H9 (cell line): ENCODE data around the gene OR9I1. TPM values are rescaled to one million over a fixed set of nuclear protein-coding genes. Genes with fewer than 3 reads are reported as not detected.

Experiments used
- DNase-seq: peaks from one replicate; pipeline ENCODE4 v3.0.0-alpha.2; 2017
- H2AFZ ChIP-seq: one replicate; pipeline ENCODE4 v1.6.1; 2013; ENCODE audit warnings: mild to moderate bottlenecking, low read length, control low read depth, moderate library complexity
- H2AK5ac ChIP-seq: 2 replicates; pipeline ENCODE4 v1.6.1; 2013; ENCODE audit warnings: low read length, control low read depth, mixed read lengths; ENCODE audit not compliant: insufficient read length
- H2BK120ac ChIP-seq: one replicate; pipeline ENCODE4 v1.6.1; 2013; ENCODE audit warnings: low read depth, mild to moderate bottlenecking, low read length, control low read depth, inconsistent platforms; ENCODE audit not compliant: poor library complexity, severe bottlenecking
- H2BK12ac ChIP-seq: 2 replicates; pipeline ENCODE4 v1.6.1; 2013; ENCODE audit warnings: low read length, control low read depth, mixed read lengths, low read depth; ENCODE audit not compliant: insufficient read length
- H2BK15ac ChIP-seq: 2 replicates; pipeline ENCODE4 v1.6.1; 2013; ENCODE audit warnings: low read depth, low read length, control low read depth
- H2BK20ac ChIP-seq: one replicate; pipeline ENCODE4 v1.6.1; 2013; ENCODE audit warnings: low read depth, mild to moderate bottlenecking, low read length, control low read depth, inconsistent platforms; ENCODE audit not compliant: poor library complexity, severe bottlenecking
- H2BK5ac ChIP-seq: 2 replicates; pipeline ENCODE4 v1.6.1; 2013; ENCODE audit warnings: low read length, control low read depth, mixed read lengths; ENCODE audit not compliant: insufficient read length
- H3K14ac ChIP-seq: 2 replicates; pipeline ENCODE4 v1.6.1; 2013; ENCODE audit warnings: low read length, control low read depth; ENCODE audit not compliant: insufficient read depth
- H3K18ac ChIP-seq: 2 replicates; pipeline ENCODE4 v1.6.1; 2013; ENCODE audit warnings: low read depth, mild to moderate bottlenecking, mixed read lengths, low read length, control low read depth; ENCODE audit not compliant: insufficient read length
- H3K23ac ChIP-seq: 2 replicates; pipeline ENCODE4 v1.6.1; 2013; ENCODE audit warnings: low read length, control low read depth, mixed read lengths, low read depth; ENCODE audit not compliant: insufficient read length
- H3K23me2 ChIP-seq: 2 replicates; pipeline ENCODE4 v1.6.1; 2013; ENCODE audit warnings: low read depth, mild to moderate bottlenecking, mixed read lengths, low read length, control low read depth; ENCODE audit not compliant: insufficient read length, poor library complexity, severe bottlenecking
- H3K27ac ChIP-seq: 2 replicates; pipeline ENCODE4 v1.5.1; 2013; ENCODE audit warnings: low read length, control low read depth, mixed read lengths, low read depth; ENCODE audit not compliant: insufficient read length
- H3K27me3 ChIP-seq: 2 replicates; pipeline ENCODE4 v1.6.1; 2013; ENCODE audit warnings: low read length, control low read depth, inconsistent platforms; ENCODE audit not compliant: insufficient read depth
- H3K4ac ChIP-seq: 2 replicates; pipeline ENCODE4 v1.6.1; 2013; ENCODE audit warnings: low read depth, mild to moderate bottlenecking, control low read depth, inconsistent platforms, low read length, moderate library complexity
- H3K4me1 ChIP-seq: 2 replicates; pipeline ENCODE4 v1.6.1; 2013; ENCODE audit warnings: low read length, control low read depth, inconsistent platforms; ENCODE audit not compliant: insufficient read depth
- H3K4me2 ChIP-seq: 2 replicates; pipeline ENCODE4 v1.6.1; 2013; ENCODE audit warnings: low read length, control low read depth, mixed read lengths; ENCODE audit not compliant: insufficient read length, insufficient read depth
- H3K56ac ChIP-seq: 2 replicates; pipeline ENCODE4 v1.6.1; 2013; ENCODE audit warnings: low read depth, mild to moderate bottlenecking, mixed read lengths, low read length, control low read depth; ENCODE audit not compliant: insufficient read length
- H3K79me1 ChIP-seq: 2 replicates; pipeline ENCODE4 v1.6.1; 2013; ENCODE audit warnings: low read depth, mild to moderate bottlenecking, moderate library complexity, low read length, control low read depth, inconsistent platforms; ENCODE audit not compliant: insufficient read depth, poor library complexity, severe bottlenecking
- H3K79me2 ChIP-seq: 2 replicates; pipeline ENCODE4 v1.6.1; 2013; ENCODE audit warnings: low read length, control low read depth, inconsistent platforms; ENCODE audit not compliant: insufficient read depth
- H3K9ac ChIP-seq: 2 replicates; pipeline ENCODE4 v1.6.1; 2013; ENCODE audit warnings: low read length, control low read depth, mixed read lengths; ENCODE audit not compliant: insufficient read length; ENCODE audit errors: extremely low read depth
- H3K9me3 ChIP-seq: one replicate; pipeline ENCODE4 v1.6.1; 2013; ENCODE audit warnings: low read depth, low read length, inconsistent platforms; ENCODE audit not compliant: control insufficient read depth
- H3T11ph ChIP-seq: one replicate; pipeline ENCODE4 v1.6.1; 2013; ENCODE audit warnings: mild to moderate bottlenecking, low read length, control low read depth, inconsistent platforms
- H4K20me1 ChIP-seq: one replicate; pipeline ENCODE4 v1.6.1; 2013; ENCODE audit not compliant: control insufficient read depth, insufficient read length, insufficient read depth
- H4K5ac ChIP-seq: 2 replicates; pipeline ENCODE4 v1.6.1; 2013; ENCODE audit warnings: low read depth, mild to moderate bottlenecking, mixed read lengths, low read length, control low read depth; ENCODE audit not compliant: insufficient read length
- H4K8ac ChIP-seq: replicated peaks from 2 replicates; pipeline ENCODE4 v1.6.1; 2013; ENCODE audit warnings: low read length, control low read depth, mixed read lengths, low read depth; ENCODE audit not compliant: insufficient read length
- H4K91ac ChIP-seq: 2 replicates; pipeline ENCODE4 v1.6.1; 2013; ENCODE audit warnings: low read depth, mild to moderate bottlenecking, moderate library complexity, mixed read lengths, low read length, control low read depth; ENCODE audit not compliant: insufficient read length
- H3K27ac Mint-ChIP-seq, 3 experiments: 2 replicates in 2 of 3; 3 replicates in 1 of 3; pipeline ENCODE4 v1.8.0; 2020 to 2021; ENCODE audit warnings: mixed read lengths in 3 of 3, mild to moderate bottlenecking in 1 of 3, moderate library complexity in 1 of 3
- H3K27me3 Mint-ChIP-seq: 2 replicates; pipeline ENCODE4 v1.8.0; 2021; ENCODE audit warnings: low read depth, mild to moderate bottlenecking, moderate library complexity, mixed read lengths
- H3K36me3 Mint-ChIP-seq, 3 experiments: 2 replicates in 2 of 3; 3 replicates in 1 of 3; pipeline ENCODE4 v1.8.0; 2020 to 2021; ENCODE audit warnings: low read depth in 3 of 3, mixed read lengths in 3 of 3; ENCODE audit not compliant: insufficient read depth in 1 of 3
- H3K4me1 Mint-ChIP-seq, 2 experiments: 2 replicates each; pipeline ENCODE4 v1.8.0; 2020; ENCODE audit warnings: mixed read lengths in 2 of 2
- H3K4me3 Mint-ChIP-seq, 2 experiments: 2 replicates in 1 of 2; 3 replicates in 1 of 2; pipeline ENCODE4 v1.8.0; 2020 to 2021; ENCODE audit warnings: mild to moderate bottlenecking in 2 of 2, mixed read lengths in 2 of 2, moderate library complexity in 1 of 2
- H3K9me3 Mint-ChIP-seq, 2 experiments: 2 replicates in 1 of 2; 3 replicates in 1 of 2; pipeline ENCODE4 v1.8.0; 2020; ENCODE audit warnings: mild to moderate bottlenecking in 2 of 2, mixed read lengths in 2 of 2, moderate library complexity in 1 of 2
- CTCF ChIP-seq: fragments of 200-600 bp; sonication (generic); conservative IDR thresholded peaks from 3 replicates; pipeline ENCODE4 v1.8.0; 2021; ENCODE audit warnings: antibody characterized with exemption, mild to moderate bottlenecking
- WGBS: extraction: QIAGEN DNeasy Blood & Tissue Kit; methylation state at CpG from one replicate; pipeline ENCODE4 v1.1.7; 2013; ENCODE audit warnings: missing lambda C conversion rate, low lambda C conversion rate, mixed read lengths; ENCODE audit not compliant: insufficient read length; ENCODE audit errors: extremely low coverage; 5-methylcytosine and 5-hydroxymethylcytosine counted together
- total RNA-seq: library from RNA; stranded (reverse); gene quantifications from 2 replicates; pipeline ENCODE4 v1.2.1, GENCODE V29; 2021

OR9I1 gene
- total RNA-seq, 1 experiment from 2014 or later: not detected

DNA sequence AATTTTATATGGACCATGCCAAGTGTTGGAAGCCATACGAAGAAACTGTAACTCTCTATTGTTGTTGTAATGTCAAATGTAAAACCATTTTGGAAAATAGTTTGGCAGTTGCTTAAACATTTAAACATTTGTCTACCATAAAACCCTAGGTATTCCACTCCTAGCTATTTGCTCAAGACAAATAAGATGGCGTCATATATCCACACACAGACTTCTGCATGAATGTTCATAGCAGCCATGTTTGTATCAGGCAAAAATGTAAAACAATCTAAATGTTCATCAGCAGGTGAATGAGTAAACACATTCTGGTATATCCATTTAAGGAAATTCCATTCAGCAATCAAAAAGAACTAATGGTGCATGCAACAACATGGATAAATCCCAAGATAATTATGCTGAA, 27.9 kb downstream of the OR9I1 start:
- Histone ChIP-seq H3K27ac (no peak overlapping the region), H3T11ph (no peak overlapping the region), H4K8ac (no peak overlapping the region), H3K23ac (no peak overlapping the region), H2BK5ac (no peak overlapping the region), H4K91ac (no peak overlapping the region), H2BK12ac (no peak overlapping the region), H3K4me1 (no peaks in the 10 kb centered on the region), H2BK20ac (no peak overlapping the region), H2AK5ac (no peak overlapping the region), H2AFZ (no peak overlapping the region), H3K14ac (no peak overlapping the region), H4K5ac (no peak overlapping the region), H4K20me1 (no peaks in the 10 kb centered on the region), H2BK120ac (no peak overlapping the region), H3K9me3 (no peaks in the 10 kb centered on the region), H3K79me2 (no peaks in the 10 kb centered on the region), H3K27me3 (no peaks in the 10 kb centered on the region), H2BK15ac (no peak overlapping the region), H3K23me2 (no peaks in the 10 kb centered on the region), H3K9ac (no peak overlapping the region), H3K79me1 (no peaks in the 10 kb centered on the region), H3K4me2 (no peak overlapping the region), H3K4ac (no peak overlapping the region), H3K18ac (no peak overlapping the region), H3K56ac (no peak overlapping the region)
- Mint-ChIP-seq H3K4me3 (no peak overlapping the region), H3K27me3 (no peaks in the 10 kb centered on the region), H3K9me3 (peaks cover 7 to 8% of the 10 kb centered on the region in 2 experiments; a peak in 4 of 5 replicates), H3K36me3 (peaks cover 0 to 4% (median 3%) of the 10 kb centered on the region in 3 experiments; a peak in 2 of 7 replicates), H3K4me1 (no peaks in the 10 kb centered on the region), H3K27ac (no peak overlapping the region)
- no peak for DNase-seq
- no CpG with 5 or more reads among the region's 2 CpGs for WGBS
- no peak for TF ChIP-seq CTCF
